NCI-H1105 treated with DMSO at 0.1 percent for 48 hours (cell line): ENCODE data around the gene ACTR1A.
A peak's percentile ranks its signal among the peaks of the same experiment; 100 is the strongest.
"Not testable (repeated sequence)": the region's sequence is repeated elsewhere in the genome, so short reads cannot be mapped to it uniquely, and the experiment has no call there.

Source experiments
- DNase-seq: peaks from one replicate; lab custom pipeline; 2025; lab: John Stamatoyannopoulos, UW

ACTR1A gene

GRCh38 chr10:102514487-102515311, 12.2 kb upstream of the ACTR1A start:
- DNase-seq, result no peak

DNA sequence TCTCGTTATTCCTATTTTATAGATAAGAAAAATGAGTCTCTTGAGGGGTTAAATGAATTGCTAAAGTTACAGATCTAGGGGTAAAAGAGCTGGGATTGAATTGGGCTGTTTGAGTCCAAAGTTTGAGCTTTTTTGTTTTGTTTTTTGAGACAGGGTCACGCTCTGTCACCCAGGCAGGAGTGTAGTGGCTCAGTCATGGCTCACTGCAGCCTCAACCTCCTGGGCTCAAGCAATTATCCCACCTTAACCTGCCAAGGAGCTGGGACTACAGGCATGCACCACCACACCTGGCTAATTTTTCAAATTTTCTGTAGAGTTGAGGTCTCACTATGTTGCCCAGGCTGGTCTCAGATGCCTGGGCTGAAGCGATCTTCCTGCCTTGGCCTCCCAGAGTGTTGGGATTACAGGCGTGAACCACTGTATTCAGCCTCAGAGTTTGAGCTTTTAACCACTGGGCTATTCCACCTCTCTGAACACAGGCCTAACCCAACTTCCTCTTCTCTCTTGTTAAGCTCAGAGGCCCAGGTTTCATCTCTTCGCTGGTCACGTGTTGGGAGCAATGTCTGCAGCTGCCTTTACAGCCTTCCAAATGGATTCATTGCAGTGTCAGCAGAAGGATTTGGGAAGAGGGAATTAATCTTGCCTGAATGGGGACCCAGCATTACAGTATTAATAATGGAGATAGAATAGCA, 9.2 kb upstream of the ACTR1A start:
- DNase-seq, result no peak

- DNase-seq, result no peak
These were observed 6.9 kb upstream of the ACTR1A start for GRCh38 chr10:102509387-102509786.

DNA sequence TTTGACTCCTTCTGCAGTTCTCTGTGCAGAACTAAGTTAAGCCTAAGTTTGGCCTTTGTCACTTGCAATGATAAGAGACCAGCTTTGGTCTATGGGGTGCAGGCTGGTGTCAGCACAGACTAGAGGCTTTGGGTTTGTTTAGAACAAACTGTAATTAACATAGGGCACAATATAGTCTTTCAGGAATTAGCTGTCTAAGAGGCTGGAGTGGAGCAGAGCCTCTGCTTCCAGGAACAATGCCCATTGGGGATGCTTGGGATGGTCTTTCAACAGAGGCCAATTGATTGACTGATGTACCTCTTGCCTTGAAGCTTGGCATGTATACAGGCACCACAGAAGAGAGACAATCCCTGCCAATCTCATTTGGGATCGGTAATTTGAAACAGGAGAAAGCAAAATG, 6.0 kb upstream of the ACTR1A start:
- DNase-seq, result no peak

GRCh38 chr10:102507521-102507920, 5.0 kb upstream of the ACTR1A start:
- DNase-seq, result no peak

DNA sequence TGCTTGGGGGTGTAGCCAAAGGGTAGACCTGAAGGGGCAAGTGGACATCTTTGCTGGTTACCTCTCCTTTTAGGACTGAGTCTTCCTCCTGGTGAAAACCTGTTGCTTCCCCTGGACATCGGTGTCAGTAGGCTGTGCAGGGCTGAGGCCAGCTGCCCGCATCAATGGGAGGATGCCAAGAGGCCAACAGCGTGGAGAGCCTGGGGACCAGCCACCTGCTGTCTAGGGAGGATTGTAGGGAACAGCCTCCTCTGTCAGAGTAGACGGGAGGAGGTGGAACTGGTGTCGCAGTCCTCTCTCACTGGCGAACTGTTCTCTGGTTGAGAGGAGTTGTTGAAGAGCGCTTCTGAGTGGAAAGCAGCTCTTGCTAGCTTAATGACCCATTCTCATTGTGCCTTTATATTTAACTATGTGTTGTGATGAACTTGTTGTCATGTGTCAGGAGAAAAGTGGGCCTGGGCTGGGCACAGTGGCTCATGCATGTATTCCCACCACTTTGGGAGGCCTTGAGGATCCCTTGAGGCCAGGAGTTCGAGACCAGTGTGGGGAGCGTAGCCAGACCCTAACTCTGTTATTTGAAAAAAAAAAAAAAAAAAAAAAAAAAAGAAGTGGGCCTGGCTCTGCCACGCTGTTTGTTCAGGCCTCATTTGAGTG, 3.1 kb upstream of the ACTR1A start:
- no peak for DNase-seq

DNA sequence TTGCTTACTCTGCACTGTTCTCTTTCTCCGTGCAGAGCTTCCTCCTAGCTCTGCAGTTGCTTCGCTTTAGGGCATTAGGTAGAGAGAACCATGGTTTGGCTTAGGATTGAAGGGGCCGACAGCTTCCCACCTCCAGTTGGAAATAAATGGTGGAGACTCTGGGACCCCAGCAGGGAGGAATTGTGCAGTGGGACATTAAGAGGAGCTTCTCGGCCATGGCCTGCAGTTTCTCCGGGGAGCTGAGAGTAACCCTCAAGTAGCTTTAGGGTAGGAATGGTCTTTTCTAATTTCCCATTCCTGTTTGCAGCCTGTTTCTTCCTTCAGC, 2.4 kb upstream of the ACTR1A start:
- no peak for DNase-seq

DNA sequence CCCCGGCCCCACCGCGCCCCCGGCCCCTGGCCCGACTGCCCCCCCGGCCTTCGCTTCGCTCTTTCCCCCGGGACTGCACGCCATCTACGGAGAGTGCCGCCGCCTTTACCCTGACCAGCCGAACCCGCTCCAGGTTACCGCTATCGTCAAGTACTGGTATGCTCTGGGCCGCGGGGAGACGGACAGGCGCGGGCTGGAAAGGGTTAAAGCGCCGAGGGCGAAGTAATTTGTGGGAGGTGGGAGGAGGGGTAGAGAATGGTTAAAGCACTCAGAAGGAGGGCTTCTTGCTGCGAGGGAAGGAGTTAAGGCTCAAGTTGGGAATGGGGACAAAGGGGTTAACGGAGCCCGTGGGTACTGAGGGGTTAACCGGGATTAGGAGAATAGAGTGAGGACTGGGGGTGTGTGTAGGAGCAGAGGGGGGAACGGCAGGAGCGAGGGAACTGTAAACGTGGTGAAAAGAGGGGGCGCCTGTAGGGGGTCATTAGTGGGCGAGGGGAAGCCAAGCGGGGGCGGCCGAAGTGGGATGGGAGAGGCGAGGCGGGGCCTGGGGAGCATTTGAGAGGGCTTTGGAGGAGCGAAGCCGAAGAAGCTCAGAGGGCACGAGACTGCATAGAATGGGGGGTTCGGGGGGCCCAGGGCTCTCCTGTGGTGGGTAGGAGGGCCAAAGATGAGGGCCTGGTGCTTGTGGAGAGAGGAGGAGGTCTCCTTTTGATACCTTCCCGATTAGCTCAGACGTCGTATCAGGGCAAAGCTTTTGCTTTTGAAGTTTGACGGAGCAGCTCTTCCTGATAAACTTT, 1.9 kb upstream of the ACTR1A start:
- no peak for DNase-seq

- DNase-seq, result peak; percentile 87
These were observed 1.0 kb upstream of the ACTR1A start, which contains the start of gene SUFU for GRCh38 chr10:102503264-102504178. Gene SUFU (plus strand): TSS chr10:102503972. CDS start chr10:102504153, 181 bp downstream.

DNA sequence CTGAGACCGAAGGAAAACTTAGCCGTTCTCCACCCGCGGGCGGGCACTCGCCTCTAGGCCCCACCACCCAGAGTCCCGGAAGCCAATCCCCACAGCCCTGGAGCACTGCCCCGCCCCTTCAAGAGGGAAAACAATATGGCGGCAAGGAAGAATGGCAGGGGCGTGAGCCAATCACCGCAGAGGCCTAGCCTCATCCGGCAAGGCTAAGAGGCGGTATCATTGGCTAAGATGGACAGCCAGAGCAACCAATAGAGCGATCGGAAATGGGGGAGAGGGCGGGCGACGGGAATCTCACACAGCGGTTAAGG, 529 bp downstream of the ACTR1A start:
- DNase-seq, result peak; percentile 91

- DNase-seq, result no peak
These were observed 1.1 kb downstream of the ACTR1A start for GRCh38 chr10:102501201-102502028.

- not testable (repeated sequence) for DNase-seq
These were observed 1.8 kb downstream of the ACTR1A start for GRCh38 chr10:102500686-102501085.

DNA sequence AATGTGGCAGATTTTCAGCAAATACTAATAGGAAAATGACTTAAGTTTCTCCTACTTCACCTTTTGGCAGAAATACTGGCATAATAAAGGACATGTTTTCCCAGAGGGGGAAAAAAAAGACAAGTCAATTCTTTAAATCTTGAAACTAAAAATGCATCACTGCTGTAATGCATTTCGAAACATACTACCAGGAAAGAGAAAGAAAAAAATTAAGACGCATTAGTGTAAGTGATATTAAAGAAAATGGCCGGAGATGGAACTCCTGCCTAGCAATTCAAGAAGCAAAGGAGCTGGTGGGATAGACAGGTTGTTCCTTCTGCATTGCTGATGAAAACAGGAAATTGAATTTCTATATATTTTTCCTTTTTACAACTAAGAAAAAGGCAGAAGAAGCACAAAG, 3.2 kb downstream of the ACTR1A start:
- DNase-seq, result no peak

- DNase-seq, result no peak
These were observed 5.0 kb downstream of the ACTR1A start for GRCh38 chr10:102497545-102497944.

DNA sequence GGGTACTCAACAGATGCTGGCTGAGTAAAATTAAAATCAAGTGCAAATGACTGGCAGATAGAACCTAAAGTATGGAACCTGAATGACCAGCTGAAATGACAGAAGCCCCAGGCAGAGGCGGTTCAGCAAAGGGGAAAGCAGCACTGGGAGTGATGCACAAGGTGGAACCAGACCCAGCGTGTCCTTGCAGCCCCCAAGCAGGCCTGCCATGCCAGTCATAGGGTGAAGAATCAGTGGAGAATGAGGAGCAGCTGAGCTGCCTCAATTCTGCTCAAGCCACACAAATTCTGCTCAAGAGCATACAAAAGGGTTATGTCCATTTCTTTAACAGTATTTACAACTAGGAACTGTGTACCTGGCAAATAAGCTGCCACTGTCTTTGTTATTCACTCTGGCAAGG, 8.7 kb downstream of the ACTR1A start:
- no peak for DNase-seq

DNA sequence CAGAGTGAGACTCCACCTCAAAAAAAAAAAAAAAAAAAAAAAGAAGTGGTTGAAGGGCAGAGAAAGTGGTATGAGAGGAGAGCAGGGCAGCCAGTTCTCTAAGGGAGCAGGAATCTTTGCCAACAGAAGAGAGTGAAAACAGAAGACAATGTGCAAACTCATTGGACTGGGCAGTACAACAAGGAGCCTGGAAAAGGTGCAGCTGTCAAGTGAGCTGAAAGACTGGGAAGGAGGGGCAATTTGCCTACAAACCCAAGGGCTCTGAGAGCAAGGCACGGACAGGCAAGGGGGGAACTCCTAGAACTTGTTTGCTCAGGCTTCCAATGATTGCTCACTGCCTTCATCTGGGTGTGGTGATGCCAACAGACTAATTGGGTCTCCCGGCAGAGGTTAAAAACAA, 9.5 kb downstream of the ACTR1A start:
- DNase-seq, result no peak

DNA sequence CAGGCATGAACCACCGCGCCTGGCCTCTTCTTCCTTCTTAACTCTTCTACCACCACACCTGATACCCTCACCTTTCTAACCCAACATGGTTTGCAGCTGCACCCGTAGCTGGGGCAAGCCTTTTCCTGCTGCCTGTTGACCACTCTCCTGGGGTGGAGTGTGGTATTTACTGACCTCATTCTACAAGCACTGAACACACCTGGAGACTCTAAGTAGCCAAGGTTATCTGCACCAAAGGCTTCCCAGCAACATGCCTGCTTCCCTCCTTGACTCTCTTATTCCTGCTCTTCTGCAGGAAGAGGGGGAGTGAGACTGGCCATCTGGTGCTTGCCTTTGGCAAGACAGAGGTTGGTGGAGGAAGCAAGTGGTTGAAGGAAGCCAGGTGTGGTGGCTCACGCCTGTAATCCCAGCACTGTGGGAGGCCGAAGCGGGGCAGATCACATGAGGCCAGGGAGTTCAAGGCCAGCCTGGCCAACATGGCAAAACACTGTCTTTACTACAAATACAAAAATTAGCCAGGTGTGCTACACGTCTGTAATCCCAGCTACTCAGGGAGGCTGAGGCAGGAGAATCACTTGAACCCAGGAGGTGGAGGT, 10.1 kb downstream of the ACTR1A start:
- DNase-seq, result no peak

GRCh38 chr10:102491136-102491535, 11.4 kb downstream of the ACTR1A start:
- no peak for DNase-seq

DNA sequence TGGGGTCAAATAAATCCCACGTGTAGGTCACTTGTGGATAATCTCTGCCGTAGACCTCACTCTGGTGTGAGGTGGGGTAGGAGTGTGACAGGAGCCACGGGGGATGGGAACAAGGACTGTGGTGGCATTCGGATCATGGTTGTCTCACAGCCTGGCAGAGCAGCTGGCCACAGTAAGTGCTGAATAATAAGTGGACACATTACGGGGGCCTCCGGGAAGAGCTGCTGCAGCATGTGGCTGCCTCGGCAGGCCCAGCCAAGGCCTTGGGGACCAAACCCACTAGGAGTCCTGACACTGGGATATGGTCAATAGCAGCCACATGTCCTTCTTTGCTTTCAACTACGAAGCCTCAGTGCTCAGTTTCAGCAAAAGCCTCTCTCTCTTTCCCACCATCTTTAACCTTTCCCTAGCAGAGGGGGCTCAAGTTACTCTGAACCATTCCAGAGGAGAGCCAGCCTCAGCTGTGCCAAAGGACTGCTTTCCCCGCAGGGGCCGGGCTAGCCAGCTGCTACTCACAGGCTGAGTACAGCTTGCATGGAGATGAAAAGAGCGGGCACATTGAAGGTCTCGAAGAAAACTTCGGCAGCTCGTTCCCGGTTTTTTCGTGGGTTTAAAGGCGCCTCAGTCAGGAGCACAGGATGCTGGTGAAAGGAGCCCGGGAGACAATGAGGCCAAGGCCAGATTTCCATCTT, 17.3 kb downstream of the ACTR1A start:
- no peak for DNase-seq
